CD4-positive, alpha-beta T cell treated with Interleukin-21 for 1 hour (primary cell): ENCODE measurements around the gene EFL1.

Experiments
- DNase-seq: peaks from one replicate; pipeline ENCODE4 v3.0.0-alpha.2; 2020

Gene EFL1

GRCh38 chr15:82114660-82115059 is 147.9 kb downstream of the EFL1 start:
- no peak for DNase-seq

GRCh38 chr15:82113106-82113715 is 149.3 kb downstream of the EFL1 start:
- no peak for DNase-seq

- DNase-seq: no peak
Observed at GRCh38 chr15:82111918-82112317, 150.6 kb downstream of the EFL1 start.

GRCh38 chr15:82110144-82110543 is 152.4 kb downstream of the EFL1 start:
- DNase-seq: no peak

GRCh38 chr15:82108489-82109078 is 153.9 kb downstream of the EFL1 start:
- DNase-seq: peak; percentile 54

- no peak for DNase-seq
Observed at GRCh38 chr15:82106679-82107078, 155.9 kb downstream of the EFL1 start.

- DNase-seq: no peak
Observed at GRCh38 chr15:82105451-82106215, 156.9 kb downstream of the EFL1 start.

- no peak for DNase-seq
Observed at GRCh38 chr15:82103468-82103867, 159.1 kb downstream of the EFL1 start.

- no peak for DNase-seq
Observed at GRCh38 chr15:82100111-82100929, 162.2 kb downstream of the EFL1 start.

- DNase-seq: no peak
Observed at GRCh38 chr15:82098674-82099073, 163.9 kb downstream of the EFL1 start.

- no peak for DNase-seq
Observed at GRCh38 chr15:82095803-82096202, 166.7 kb downstream of the EFL1 start.

GRCh38 chr15:82093774-82094211 is 168.7 kb downstream of the EFL1 start:
- DNase-seq: no peak

- DNase-seq: no peak
Observed at GRCh38 chr15:82093325-82093724, 169.2 kb downstream of the EFL1 start.

GRCh38 chr15:82091636-82092140 is 170.8 kb downstream of the EFL1 start:
- DNase-seq: no peak

- no peak for DNase-seq
Observed at GRCh38 chr15:82086243-82086995, 176.1 kb downstream of the EFL1 start.

- no peak for DNase-seq
Observed at GRCh38 chr15:82081914-82082762, 180.4 kb downstream of the EFL1 start.

GRCh38 chr15:82080774-82081173 is 181.8 kb downstream of the EFL1 start:
- no peak for DNase-seq
